Esophagus squamous epithelium (tissue), 4 donors: ENCODE measurements around the gene FBXO10.

Experiments used
- CTCF ChIP-seq, 6 experiments: fragments of 450-650 bp in 4 of 6; fragments of 200-600 bp in 2 of 6; sonication (generic) in 2 of 6; IDR thresholded peaks; one replicate each; pipeline ENCODE4 v1.5.1; 2016 to 2019; ENCODE audit warnings: antibody characterized with exemption in 6 of 6, mild to moderate bottlenecking in 4 of 6, moderate library complexity in 4 of 6
- POLR2A ChIP-seq, 4 donors: fragments of 450-650 bp; IDR thresholded peaks; one replicate each; pipeline ENCODE4 v1.6.1; 2017; ENCODE audit warnings: antibody characterized with exemption in 4 of 4, mild to moderate bottlenecking in 4 of 4, moderate library complexity in 3 of 4

DNA sequence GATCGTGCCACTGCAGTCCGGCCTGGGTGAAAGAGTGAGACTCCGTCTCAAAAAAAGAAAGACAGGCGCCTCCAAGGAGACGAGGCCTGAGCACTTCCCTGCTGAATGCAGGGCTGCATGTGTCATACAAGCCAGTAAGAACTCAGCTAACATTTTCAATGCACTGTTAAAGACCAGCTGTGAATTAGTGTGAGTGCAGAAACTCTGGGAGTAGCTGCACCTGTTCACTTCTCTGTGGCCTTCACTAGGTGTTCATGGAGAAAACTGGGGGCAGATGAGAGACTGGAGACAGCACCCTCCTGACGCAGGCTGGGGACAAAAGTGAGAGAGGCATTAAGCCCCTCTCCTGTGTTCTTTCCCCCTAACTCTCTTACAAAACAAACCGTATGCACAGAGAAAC, 41.8 kb downstream of the FBXO10 start:
- TF ChIP-seq CTCF (IDR thresholded peaks at IDR 0.05) = no peak
- no peak for TF ChIP-seq POLR2A (IDR thresholded peaks at IDR 0.05)
